T-helper 2 cell (primary cell): ENCODE results near the gene CASP10.
A peak's percentile ranks its signal among the peaks of the same experiment; 100 is the strongest.

Experiments used
- DNase-seq, 5 experiments: peaks; one replicate each; pipeline versions ENCODE4 v3.0.0 to v3.0.0-alpha.2; 2012 to 2022

Gene CASP10

DNA sequence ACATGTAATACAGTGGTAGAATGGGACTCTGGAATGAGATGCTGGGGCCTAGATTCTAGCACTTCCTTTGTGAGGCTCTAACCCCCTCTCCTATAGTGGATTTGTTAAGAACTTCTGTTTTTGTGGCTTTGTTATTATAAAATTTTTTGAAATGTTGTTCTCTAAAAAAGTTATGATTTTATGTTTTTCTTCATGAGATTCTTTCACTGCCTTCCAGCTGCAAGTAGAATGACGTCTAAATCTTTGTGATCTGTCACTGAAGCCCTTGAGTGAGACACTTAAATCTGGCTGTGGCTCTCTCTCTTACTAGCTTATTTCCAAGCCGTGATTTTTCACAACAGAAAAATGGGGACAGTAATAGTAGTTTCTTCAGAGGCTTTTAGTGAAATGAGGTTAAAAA lies 79.0 kb downstream of the CASP10 start:
- peak in 1 of 5 experiments; percentile 73 for DNase-seq

- DNase-seq, result peak in 1 of 5 experiments; percentile 83
Measured at GRCh38 chr2:201262718-201263117, 79.8 kb downstream of the CASP10 start.

- DNase-seq, result peak in 1 of 5 experiments; percentile 56
Measured at GRCh38 chr2:201263779-201264178, 80.8 kb downstream of the CASP10 start.

- no peak for DNase-seq
Measured at GRCh38 chr2:201264472-201265173, 81.7 kb downstream of the CASP10 start.

DNA sequence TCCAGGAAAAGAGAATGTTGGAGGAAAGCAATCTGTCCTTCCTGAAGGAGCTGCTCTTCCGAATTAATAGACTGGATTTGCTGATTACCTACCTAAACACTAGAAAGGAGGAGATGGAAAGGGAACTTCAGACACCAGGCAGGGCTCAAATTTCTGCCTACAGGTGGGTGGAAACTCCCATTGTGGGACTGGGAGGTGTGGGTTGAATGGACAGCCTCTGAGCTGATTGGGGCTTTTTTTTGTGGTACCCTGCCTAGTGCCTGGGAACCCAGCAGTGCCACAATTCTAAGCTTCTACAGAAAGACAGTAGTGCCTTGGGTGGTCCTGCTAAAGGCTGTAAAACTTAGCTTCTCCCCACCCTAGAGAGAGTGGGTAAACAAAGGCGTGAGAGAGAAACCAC lies 83.7 kb downstream of the CASP10 start:
- DNase-seq, result no peak

- peak in 2 of 5 experiments; percentile 28 to 55 for DNase-seq
Measured at GRCh38 chr2:201267278-201268030, 84.5 kb downstream of the CASP10 start.

DNA sequence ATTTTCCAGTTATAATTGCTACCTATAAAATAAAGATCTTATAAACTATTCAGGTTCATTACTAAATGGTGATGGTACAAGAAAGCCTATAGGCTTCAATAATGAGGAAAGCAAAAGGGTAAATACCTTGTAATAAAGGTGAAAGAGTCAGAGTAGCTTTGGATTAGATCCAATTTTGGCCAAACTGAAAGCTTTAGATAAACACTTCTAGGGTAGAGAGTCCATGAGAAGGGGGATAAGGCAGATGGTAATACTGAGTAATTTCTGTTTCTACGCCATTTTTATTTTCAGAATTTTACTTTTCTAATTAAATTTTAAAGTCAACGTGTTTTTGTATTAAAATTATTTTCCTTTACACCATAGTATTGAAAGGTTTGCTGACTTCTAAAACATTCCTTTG lies 86.8 kb downstream of the CASP10 start:
- DNase-seq, result no peak

GRCh38 chr2:201270293-201271001 lies 87.5 kb downstream of the CASP10 start:
- DNase-seq, result peak in 1 of 5 experiments; percentile 27

GRCh38 chr2:201271917-201272316 lies 89.0 kb downstream of the CASP10 start:
- DNase-seq, result no peak

GRCh38 chr2:201273330-201273983 lies 90.5 kb downstream of the CASP10 start:
- peak in 1 of 5 experiments; percentile 56 for DNase-seq

DNA sequence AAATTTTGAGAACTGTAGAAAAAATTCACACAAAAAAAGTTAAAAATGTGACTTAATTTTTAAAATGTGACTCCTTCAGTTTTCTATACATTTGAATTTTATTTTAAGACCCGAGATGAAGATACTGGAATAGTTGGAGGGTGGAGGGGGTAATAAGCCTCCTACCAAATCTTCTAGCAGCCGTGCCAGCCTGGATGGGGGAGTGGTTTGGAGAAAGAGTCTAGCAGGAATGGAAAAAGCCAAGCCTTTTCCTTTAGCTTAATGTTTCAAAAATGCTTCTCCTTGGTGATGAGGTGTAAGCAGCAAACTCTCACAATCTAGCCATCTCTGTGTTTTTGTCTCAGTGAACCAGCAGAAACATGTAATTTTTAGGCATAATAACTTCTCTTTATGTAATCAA lies 92.1 kb downstream of the CASP10 start:
- DNase-seq, result no peak

DNA sequence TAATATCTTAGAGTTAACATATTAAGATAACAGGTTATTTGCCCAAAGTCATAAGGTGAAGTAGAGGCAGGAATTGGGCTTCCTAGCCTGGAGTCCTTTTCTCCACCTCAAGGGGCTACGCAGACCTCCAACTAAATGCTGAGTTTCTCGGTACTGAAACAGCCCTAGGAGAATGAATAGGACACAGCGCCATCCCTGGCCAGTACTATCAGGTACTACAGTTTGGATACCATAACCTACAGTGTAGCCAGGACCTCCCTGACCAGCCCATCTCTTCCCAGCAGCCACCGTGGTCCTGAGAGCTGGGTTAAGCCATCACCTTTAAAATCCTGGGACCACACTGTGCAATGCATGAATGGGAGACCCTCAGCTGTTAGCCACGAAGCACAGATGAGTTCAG lies 93.0 kb downstream of the CASP10 start:
- no peak for DNase-seq

DNA sequence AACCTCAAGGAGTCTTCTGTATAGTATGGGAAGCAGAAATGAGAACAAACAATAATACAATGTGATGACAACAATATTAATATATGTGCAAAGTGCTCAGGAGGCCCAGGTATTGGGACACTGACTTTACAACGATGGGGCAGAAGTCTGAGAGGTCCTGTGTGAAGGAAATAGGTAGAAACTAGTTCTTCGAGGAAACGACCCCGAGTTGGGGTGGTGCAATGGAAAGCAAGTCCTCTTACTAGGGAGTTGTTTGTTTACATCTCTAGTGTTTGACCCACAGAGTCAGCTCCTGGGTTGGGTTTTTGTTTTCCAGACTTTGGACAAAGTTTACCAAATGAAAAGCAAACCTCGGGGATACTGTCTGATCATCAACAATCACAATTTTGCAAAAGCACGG lies 93.6 kb downstream of the CASP10 start:
- DNase-seq, result no peak
